KG1 (cell line): ENCODE measurements around the gene ATRIP.

Source experiments
- DNase-seq: peaks from one replicate; lab custom pipeline; 2025; lab: John Stamatoyannopoulos, UW

ATRIP gene

GRCh38 chr3:48423883-48424695 lies 22.4 kb upstream of the ATRIP start:
- DNase-seq, result no peak

GRCh38 chr3:48425281-48425812 lies 21.2 kb upstream of the ATRIP start:
- DNase-seq, result no peak

DNA sequence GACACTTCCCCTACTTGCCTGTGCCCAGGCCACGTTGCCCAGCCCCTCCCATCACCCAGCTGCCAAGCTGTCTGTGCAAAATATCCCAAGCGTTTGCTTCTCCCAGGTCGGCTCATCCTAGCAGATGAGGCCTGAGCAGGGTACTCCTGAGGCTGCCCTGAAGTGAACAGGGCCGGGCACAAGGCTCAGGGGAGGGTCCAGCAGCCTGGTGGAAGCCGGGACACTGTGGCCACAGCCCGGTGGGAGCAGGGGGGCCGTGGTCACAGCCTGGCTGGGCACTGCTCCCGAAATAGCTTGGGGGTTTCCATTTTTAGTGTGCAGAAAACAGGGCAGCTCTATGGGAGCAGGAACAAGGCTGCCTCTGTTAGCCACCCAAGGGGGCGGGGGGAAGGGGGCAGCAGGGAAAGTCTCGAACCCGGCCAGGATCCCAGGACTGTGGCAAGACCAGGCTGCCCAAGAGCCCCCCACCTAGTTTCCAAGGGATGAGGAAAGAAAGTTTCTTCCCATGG lies 20.1 kb upstream of the ATRIP start:
- DNase-seq, result no peak

DNA sequence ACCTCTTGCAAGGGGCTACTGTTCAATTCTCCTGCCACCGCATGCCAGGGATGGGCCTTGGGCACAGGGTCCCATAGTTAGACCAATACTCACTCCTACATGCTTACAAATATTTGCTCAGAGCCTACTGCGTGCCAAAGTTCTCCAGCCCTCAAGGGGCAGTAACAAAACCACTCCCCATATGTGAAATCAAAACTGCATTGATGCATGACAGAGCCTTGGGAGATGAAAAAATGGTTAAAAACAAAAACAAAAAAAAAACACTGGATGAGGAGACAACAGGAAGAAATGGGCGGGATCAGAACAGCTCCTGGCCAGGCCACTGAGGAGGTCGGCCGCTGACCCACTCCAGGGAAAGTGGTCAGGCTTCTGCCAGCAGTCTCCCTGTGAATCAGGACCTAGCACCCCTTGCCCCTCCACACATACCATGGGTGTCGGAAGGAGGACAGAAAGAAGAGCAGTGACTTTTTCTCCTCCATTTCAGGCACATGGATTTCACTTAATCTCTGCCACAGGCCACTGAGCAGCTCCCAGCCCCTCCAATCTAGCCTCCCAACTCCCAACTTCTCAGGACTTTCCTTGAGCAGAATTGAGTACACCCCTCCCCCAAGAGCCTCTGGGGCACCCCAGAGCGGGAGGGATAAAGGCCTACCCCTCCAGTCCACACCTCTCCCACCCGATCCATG lies 19.4 kb upstream of the ATRIP start:
- DNase-seq, result no peak

- DNase-seq, result no peak
Measured at GRCh38 chr3:48427630-48427962, 18.9 kb upstream of the ATRIP start.

DNA sequence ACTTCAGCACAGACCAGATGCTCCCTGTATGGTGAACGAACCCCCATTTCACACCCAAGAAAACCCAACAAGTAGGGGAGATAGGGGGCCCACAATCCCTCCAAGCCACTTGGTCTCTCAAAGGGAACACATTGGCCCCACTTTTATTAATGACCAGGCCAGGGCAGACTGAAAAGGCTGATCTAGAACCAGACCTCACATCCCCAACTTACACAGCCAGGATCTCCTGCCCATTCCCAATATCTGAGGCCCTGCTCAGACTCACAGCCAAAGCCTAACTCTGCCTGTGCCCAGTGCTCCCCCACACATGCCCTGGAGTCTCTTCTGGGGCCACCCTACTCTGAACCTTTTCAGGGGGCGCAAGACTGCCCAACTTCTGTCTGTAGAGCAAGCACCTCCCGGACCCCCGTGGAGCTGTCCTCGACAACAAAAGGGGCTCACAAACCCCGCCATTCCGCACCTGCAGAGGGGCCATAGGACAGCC lies 18.4 kb upstream of the ATRIP start:
- no peak for DNase-seq

DNA sequence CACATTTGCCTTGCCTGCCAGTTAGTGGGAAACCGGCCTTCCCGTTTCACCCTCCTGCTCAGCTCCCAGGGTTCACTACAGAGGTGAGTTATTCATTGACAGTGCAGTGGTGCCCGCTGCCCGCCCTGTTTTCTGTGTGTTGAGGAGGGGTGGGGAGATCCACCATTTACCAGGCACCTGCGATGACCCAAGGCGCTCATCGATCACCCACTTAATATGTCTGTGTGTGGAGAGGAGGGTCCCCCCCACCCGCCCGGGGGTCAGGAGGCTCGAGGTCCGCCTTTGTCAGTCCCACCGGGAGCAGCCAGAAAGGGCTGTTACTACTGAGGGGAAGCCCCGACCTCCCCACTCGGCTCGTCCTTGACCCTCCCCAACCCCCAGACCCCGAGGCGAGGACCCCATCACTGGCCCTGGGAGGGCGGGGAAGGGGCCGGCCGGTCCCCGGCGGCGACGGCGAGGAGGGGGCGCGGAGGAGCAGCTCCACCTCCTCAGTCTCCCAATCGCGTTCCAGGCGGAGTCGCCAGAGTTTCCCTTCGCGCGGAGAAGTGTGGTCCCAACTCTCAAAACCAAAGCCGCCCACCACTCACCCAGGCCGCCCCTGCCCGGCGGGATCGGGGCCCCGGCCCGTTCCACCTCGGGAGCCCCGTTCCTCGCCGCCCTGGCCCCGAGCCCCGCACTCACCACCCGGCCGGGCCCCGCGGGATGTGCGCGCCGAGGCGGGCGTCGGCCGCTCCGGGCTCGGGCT lies 17.8 kb upstream of the ATRIP start:
- no peak for DNase-seq

- no peak for DNase-seq
Measured at GRCh38 chr3:48429317-48429959, 17.1 kb upstream of the ATRIP start.

DNA sequence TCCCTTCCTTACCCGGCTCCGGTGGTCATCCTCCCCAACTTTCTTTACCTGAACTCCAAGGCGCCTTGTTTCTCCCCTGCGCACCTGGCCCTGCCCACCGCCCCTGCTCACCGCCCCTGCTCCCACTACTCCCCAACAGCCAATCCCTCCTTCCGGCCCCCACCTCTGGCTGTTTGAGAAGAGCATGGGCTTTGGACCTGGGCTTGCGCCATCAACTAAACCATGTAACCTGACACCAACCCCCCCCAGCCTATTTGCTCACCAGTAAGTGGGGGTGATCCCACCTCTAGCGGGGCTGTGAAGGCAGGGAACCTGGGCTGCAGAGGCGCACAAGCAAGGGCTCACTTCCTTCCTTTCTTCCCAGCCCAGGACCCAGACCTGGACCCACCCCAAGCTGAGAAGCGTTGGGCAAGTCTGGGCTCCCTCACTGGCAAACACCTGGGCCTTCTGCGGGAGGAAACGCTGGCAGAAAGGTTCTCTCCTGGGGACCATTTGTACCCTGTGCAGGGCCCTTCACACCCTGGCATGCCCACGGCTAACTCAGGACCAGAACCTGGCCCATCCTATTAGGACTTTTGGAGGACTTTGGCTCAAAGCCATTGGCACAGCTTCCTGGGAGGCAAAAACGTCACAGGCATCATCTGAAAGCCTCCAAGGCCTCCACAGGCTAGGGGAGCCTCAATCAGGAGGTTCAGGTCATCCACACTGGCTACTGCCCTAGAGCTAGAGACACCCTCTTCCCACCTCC lies 16.4 kb upstream of the ATRIP start, which contains the start of gene PLXNB1:
Gene PLXNB1, minus strand, starts transcription at position 127 of the 748 bp plus-strand sequence. CDS start 5,475 bp downstream, outside the sequence.
- DNase-seq, result no peak

DNA sequence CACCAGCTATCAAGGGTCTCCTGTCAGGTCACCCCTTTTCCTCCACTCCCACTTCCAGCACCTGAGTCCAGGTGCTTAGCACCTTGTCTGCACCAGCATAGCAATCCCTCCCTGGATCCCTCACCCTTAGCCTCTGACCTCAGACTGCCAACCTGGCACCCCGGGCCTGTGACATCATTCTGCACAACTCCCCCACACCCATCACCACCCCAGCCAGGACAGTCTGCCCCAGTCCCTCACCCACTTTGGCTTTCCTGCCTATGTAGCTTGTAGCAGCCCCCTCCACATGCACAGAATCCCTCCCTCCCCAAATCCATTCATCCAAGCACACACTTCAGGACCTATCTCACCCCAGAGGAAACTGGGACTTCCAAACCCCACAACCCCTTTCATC lies 15.8 kb upstream of the ATRIP start:
- no peak for DNase-seq

GRCh38 chr3:48431224-48432029 lies 15.1 kb upstream of the ATRIP start:
- no peak for DNase-seq

DNA sequence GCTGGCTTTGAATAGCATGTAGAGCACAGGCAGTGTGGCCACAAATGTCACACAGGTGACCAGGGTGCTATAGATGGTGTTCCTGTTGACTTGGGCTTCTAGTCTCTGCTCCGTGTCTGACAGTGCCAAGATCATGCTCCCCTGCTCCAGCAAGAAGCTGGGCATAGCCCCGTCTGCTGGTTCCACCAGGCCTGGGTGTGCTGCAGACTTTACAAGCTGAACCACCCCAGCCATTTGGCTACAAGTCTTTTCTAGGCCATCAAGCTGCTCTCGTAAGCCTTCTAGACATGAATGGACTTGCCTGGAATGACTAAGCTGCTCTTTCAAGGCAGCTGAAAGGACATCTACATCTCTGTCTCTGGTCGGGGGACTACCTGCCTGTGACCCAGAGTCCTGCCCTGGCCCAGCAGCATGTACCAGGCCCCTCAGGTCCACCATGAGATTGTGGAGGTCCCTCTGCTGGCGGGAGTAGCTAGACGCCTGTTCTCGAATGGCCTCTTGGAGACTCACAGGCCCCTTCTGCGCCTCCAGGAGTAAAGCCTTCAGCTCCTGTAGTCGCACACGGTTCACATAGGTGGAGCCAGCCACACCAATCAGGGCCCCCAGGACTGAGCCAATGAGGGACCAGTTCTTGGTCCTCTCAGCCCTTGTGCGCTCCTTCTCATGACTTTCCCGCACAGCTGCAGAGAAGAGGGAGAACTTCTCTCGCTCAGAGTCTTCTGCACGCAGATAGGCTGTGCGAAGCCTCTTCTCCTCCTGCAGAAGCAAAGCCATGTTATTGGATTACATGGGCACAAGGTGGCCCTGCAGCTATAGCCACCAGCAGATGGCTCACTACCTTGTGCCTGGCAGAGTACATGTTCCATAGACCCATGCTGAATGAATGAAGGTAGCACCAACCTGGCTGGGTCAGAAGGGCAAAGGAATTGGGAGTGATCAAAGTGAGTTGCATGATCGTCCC lies 13.8 kb upstream of the ATRIP start:
- no peak for DNase-seq

DNA sequence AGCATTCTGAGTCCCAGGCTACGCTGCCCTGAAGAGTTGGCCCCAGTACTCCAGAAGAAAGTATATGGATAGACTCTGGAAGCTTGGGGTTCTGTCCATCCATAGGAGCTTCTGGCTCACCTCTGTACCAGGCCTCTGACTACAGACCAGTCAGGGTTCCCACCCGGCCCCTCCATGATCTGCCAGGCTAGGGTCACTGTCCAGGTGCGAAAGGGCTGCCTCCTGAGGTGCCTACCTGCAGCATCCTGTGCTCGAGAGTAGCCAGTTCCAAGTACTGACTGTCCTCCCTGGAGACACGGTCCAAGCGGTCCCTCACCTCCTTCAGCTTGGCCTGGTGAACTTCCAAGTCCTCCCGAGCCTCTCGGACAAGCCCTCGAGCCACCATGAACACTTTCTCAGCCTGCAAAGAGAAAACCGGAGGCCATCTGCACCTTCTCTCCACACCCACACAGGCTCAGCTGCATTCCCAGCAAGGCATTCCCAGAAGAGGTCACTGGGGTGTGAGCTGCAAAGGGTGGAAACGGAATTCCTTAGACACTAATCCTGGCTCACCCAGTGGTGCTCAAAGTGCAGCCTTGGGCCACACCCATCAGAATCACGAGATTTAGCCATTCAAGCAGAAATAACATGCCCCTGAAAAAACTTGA lies 12.9 kb upstream of the ATRIP start:
- no peak for DNase-seq

GRCh38 chr3:48434591-48435222 lies 11.8 kb upstream of the ATRIP start:
- no peak for DNase-seq

- no peak for DNase-seq
Measured at GRCh38 chr3:48435223-48435595, 11.3 kb upstream of the ATRIP start.

DNA sequence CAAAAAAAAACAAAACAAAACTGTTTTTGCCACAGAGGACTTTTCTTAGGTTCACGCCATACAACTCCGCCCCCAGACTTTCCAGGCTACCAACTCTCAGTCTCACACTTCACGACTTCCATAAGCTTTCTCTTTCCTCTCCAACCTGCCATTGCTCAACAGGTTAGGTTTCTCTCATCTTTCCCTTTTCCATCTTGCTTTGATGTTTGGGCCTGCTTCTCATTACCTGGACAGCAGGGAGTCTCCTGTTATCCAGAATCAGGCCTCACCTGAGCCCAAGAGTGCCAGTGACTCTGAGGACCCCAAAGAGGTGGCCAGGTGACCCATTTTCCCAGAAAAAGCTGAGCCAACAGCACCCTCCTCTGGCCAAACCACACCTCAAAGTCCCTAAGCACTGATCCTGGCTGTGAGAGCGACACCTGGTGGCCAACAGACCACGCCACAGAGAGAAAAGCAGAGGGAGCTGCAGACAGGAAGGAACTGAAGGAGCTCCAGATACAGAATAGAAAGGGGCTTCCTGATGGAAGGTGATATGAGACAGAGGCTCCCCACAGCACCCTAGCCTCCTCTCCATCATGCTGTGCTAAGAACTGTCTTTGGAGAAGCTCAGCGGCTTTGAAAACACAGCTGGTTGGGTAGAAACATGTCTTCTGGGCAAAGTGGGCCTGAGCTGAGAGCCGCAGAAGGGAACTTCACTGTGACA lies 10.6 kb upstream of the ATRIP start:
- DNase-seq, result peak; percentile 78

GRCh38 chr3:48436477-48436787 lies 10.1 kb upstream of the ATRIP start:
- DNase-seq, result no peak

DNA sequence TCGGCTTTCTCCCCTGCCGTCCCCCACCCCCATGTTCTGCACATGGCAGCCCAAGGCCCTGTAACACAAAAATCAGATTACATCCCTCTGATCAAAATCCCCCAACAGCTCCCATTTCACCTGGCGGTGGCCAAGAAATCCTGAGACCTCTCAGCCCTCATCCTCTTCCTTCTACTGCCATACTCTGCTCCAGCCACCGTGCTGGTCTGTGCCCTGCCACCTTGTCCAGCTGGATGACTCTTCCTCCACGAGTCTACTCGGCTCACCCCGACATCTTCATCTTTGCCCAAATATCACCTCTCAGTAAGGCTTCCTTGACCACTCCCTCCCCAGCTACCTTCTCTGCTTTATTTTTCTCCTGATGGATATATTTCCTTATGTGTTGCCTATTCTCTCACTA lies 9.7 kb upstream of the ATRIP start:
- no peak for DNase-seq
